H1 (cell line): Measurements from ENCODE around the gene CAPN15.

Experiments
- BCL11A ChIP-seq, 2 experiments: IDR thresholded peaks; one replicate each; pipeline ENCODE4 v1.6.1; 2011; ENCODE audit warnings: low read depth in 2 of 2, low read length in 2 of 2, mild to moderate bottlenecking in 2 of 2
- CREB1 ChIP-seq: IDR thresholded peaks from 2 replicates; pipeline ENCODE4 v1.6.1; 2012; ENCODE audit warnings: inconsistent platforms
- CTCF ChIP-seq, 3 experiments: IDR thresholded peaks; 1 replicate in 2 of 3; 2 replicates in 1 of 3; pipeline versions ENCODE4 v1.5.1 to v1.6.1; 2011; ENCODE audit warnings: low read length in 3 of 3, mild to moderate bottlenecking in 3 of 3, inconsistent platforms in 2 of 3, low read depth in 1 of 3, moderate library complexity in 1 of 3; ENCODE audit not compliant: insufficient read depth in 1 of 3; ENCODE audit errors: control extremely low read depth in 1 of 3
- EP300 ChIP-seq, 2 experiments: IDR thresholded peaks; 1 replicate in 1 of 2; 2 replicates in 1 of 2; pipeline ENCODE4 v1.6.1; 2011 to 2012; ENCODE audit warnings: low read depth in 2 of 2, low read length in 2 of 2, mild to moderate bottlenecking in 2 of 2, borderline replicate concordance in 1 of 2, inconsistent platforms in 1 of 2, moderate library complexity in 1 of 2
- EZH2 ChIP-seq: fragments of 200-600 bp; sonication (generic); IDR thresholded peaks from 2 replicates; pipeline ENCODE4 v1.7.1; 2012; ENCODE audit warnings: low read depth, mild to moderate bottlenecking, moderate library complexity, low read length, inconsistent platforms; ENCODE audit not compliant: severe bottlenecking
- JUN ChIP-seq: IDR thresholded peaks from 2 replicates; pipeline ENCODE4 v1.6.1; 2011; ENCODE audit warnings: low read depth, mild to moderate bottlenecking, improper control_type of control experiment, low read length
- POLR2A ChIP-seq, 2 experiments: IDR thresholded peaks; 1 replicate in 1 of 2; 2 replicates in 1 of 2; pipeline ENCODE4 v1.6.1; 2011; ENCODE audit warnings: low read depth in 2 of 2, low read length in 2 of 2, mild to moderate bottlenecking in 2 of 2; ENCODE audit errors: control extremely low read depth in 1 of 2
- POLR2AphosphoS5 ChIP-seq: IDR thresholded peaks from 2 replicates; pipeline ENCODE4 v1.6.1; 2011; ENCODE audit warnings: low read depth, low read length
- RFX5 ChIP-seq: IDR thresholded peaks from 2 replicates; pipeline ENCODE4 v1.6.1; 2011; ENCODE audit warnings: low read depth, low read length, improper control_type of control experiment, borderline replicate concordance
- SUZ12 ChIP-seq: fragments of 200-600 bp; sonication (generic); IDR thresholded peaks from 2 replicates; pipeline ENCODE4 v1.6.1; 2012; ENCODE audit warnings: mild to moderate bottlenecking, inconsistent platforms, low read length, moderate library complexity, mixed read lengths
- TAF1 ChIP-seq: IDR thresholded peaks from 2 replicates; pipeline ENCODE4 v1.6.1; 2011; ENCODE audit warnings: mild to moderate bottlenecking, low read depth, low read length

- TF ChIP-seq CTCF (IDR thresholded peaks at IDR 0.05; ENCODE audit: control extremely low read depth in 1 of 3, insufficient read depth in 1 of 3, low read depth in 1 of 3, low read length in 3 of 3) = no peak
- TF ChIP-seq EZH2 = no peak
- TF ChIP-seq RFX5 = no peak
- TF ChIP-seq POLR2A (IDR thresholded peaks at IDR 0.05; ENCODE audit: control extremely low read depth in 1 of 2, low read depth in 2 of 2, low read length in 2 of 2) = no peak
- TF ChIP-seq JUN = no peak
- TF ChIP-seq POLR2AphosphoS5 = no peak
- TF ChIP-seq EP300 (IDR thresholded peaks at IDR 0.05; ENCODE audit: borderline replicate concordance in 1 of 2, low read depth in 2 of 2, low read length in 2 of 2) = no peak
- no peak for TF ChIP-seq TAF1
- no peak for TF ChIP-seq SUZ12
- no peak for TF ChIP-seq BCL11A (IDR thresholded peaks at IDR 0.05; ENCODE audit: low read depth in 2 of 2, low read length in 2 of 2)
- no peak for TF ChIP-seq CREB1
Observed at GRCh38 chr16:490768-491167, 36.7 kb upstream of the CAPN15 start.
